A673 (cell line): ENCODE results near the gene BCAN.

Source experiments
- EZH2 ChIP-seq: fragments of 200-600 bp; sonication (generic); IDR thresholded peaks from 2 replicates; pipeline ENCODE4 v1.6.1; 2017; ENCODE audit warnings: borderline replicate concordance, low read depth, mild to moderate bottlenecking, mixed read lengths, antibody characterized with exemption, low read length; ENCODE audit not compliant: poor library complexity, severe bottlenecking
- TF ChIP-seq, protein P1 (sequence below): fragments of 300-800, 200-600 bp; sonication (generic); conservative IDR thresholded peaks from 2 replicates; pipeline ENCODE4 v1.5.1; 2017; ENCODE audit warnings: low read depth, mild to moderate bottlenecking, antibody characterized with exemption, low read length, moderate library complexity, mixed read lengths

DNA sequence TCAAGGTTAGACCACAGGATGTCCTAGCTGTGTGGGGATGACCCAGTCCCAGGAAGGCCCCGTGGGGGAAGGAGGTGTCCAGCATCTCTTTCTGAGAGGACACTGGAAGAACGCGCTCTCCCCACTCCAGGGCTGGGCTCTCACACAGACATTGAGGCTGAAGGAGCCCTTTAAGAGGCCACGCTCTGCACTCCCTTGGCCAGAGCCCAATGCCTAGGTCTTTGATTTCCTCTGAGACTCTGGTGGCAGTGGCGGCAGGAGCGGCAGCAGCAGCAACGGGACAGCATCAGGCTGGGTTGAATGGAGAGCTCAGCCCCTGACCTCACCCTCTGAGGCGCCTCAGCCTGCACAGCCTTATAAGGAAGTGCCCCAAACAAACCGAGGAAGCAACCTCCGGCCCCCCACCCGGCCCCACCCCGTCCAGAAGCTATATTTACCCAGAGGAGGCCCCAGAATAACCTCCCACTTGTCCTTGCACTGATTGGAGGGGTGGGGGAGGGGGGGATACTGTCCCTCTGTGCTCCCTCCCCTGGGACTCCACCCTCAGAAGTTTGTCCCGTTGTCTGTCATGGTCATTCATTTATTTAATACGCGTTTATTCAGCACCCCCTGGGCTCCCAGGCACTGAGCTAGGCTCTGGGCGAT, 23.0 kb downstream of the BCAN start:
- TF ChIP-seq, protein P1, sequence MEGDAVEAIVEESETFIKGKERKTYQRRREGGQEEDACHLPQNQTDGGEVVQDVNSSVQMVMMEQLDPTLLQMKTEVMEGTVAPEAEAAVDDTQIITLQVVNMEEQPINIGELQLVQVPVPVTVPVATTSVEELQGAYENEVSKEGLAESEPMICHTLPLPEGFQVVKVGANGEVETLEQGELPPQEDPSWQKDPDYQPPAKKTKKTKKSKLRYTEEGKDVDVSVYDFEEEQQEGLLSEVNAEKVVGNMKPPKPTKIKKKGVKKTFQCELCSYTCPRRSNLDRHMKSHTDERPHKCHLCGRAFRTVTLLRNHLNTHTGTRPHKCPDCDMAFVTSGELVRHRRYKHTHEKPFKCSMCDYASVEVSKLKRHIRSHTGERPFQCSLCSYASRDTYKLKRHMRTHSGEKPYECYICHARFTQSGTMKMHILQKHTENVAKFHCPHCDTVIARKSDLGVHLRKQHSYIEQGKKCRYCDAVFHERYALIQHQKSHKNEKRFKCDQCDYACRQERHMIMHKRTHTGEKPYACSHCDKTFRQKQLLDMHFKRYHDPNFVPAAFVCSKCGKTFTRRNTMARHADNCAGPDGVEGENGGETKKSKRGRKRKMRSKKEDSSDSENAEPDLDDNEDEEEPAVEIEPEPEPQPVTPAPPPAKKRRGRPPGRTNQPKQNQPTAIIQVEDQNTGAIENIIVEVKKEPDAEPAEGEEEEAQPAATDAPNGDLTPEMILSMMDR: no peak
- TF ChIP-seq EZH2: no peak
